Astrocyte (in vitro differentiated cells and primary cell): Measurements from ENCODE around the gene RILPL1. TPM values are rescaled to one million over a fixed set of nuclear protein-coding genes. Genes with fewer than 3 reads are reported as not detected.

Experiments used
- microRNA-seq: library from miRNA; unstranded; fragments of <30 nt; microRNA quantifications from one replicate; pipeline ENCODE4 v1.2.0, GENCODE V29; 2020
- total RNA-seq: library from RNA; stranded (reverse); gene quantifications from 2 replicates; pipeline ENCODE4 v1.2.1, GENCODE V29; 2021

RILPL1 gene
- total RNA-seq, 1 donor from 2014 or later: 23.0 TPM

Small RNAs within 50 kb of the gene (microRNA-seq; reads per million reads assigned to microRNA genes)
- not detected for gene MIR3908

Other genes with a start within 250 kb of the RILPL1 start
- 45.9 and 50.4 TPM in 2 replicates for gene SBNO1, start 168.9 kb downstream of the RILPL1 start, total RNA-seq
- gene KMT5A, start 149.6 kb downstream of the RILPL1 start, total RNA-seq: 49.8 and 54.4 TPM in 2 replicates
- gene RILPL2, start 97.0 kb downstream of the RILPL1 start, total RNA-seq: 1.4 TPM in 2 replicates
- gene SNRNP35, start 75.6 kb downstream of the RILPL1 start, total RNA-seq: 8.1 and 11.5 TPM in 2 replicates
- gene TMED2, start 50.8 kb upstream of the RILPL1 start, total RNA-seq: 284 and 320 TPM in 2 replicates
- 17.3 and 20.1 TPM in 2 replicates for gene DDX55, start 68.4 kb upstream of the RILPL1 start, total RNA-seq
- 49.3 and 52.6 TPM in 2 replicates for gene EIF2B1, start 100.0 kb upstream of the RILPL1 start, total RNA-seq
- 41.2 and 41.8 TPM in 2 replicates for gene GTF2H3, start 100.1 kb upstream of the RILPL1 start, total RNA-seq
- gene TCTN2, start 137.4 kb upstream of the RILPL1 start, total RNA-seq: 9.2 TPM in 2 replicates
- gene ATP6V0A2, start 178.6 kb upstream of the RILPL1 start, total RNA-seq: 25.5 and 26.2 TPM in 2 replicates
- gene DNAH10, start 228.6 kb upstream of the RILPL1 start, total RNA-seq: 0.54 and 1.2 TPM in 2 replicates